ENCODE measurements around the gene NRP2.

DNA sequence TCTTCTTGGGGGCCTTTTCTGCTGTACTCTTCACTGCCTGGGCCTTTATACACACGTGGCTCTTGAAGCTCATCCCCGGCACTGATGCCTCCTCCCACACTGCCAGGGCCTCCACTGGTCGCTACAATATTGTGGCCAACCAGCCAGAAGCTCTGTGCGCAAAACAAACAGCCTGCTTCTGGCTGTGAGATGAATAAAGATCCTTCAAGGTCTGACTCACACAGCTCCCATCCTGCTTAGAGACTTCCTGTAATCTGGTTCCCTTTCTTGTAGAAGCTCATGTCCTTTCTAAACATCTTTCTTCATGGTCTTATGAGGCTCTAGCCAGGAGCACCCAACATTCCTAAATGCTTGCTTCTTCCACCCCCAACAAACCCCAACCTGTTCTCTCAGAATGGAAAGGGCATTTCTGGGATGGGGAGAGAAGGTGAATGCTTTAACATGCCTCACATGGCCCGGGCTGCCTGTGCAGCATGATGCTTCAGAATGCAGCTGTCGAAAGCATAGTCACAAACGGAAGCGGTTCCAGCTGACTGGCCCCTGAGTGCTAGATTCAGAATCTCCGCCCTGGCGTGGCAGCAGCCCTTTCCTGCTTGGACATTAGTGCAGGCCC, 24.6 kb downstream of the NRP2 start:
- TF ChIP-seq, protein P1, sequence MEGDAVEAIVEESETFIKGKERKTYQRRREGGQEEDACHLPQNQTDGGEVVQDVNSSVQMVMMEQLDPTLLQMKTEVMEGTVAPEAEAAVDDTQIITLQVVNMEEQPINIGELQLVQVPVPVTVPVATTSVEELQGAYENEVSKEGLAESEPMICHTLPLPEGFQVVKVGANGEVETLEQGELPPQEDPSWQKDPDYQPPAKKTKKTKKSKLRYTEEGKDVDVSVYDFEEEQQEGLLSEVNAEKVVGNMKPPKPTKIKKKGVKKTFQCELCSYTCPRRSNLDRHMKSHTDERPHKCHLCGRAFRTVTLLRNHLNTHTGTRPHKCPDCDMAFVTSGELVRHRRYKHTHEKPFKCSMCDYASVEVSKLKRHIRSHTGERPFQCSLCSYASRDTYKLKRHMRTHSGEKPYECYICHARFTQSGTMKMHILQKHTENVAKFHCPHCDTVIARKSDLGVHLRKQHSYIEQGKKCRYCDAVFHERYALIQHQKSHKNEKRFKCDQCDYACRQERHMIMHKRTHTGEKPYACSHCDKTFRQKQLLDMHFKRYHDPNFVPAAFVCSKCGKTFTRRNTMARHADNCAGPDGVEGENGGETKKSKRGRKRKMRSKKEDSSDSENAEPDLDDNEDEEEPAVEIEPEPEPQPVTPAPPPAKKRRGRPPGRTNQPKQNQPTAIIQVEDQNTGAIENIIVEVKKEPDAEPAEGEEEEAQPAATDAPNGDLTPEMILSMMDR (conservative IDR thresholded peaks at IDR 0.05; ENCODE audit: low read depth, low read length) = no peak
- TF ChIP-seq EZH2 (IDR thresholded peaks at IDR 0.05; ENCODE audit: low read length, unreplicated experiment) = no peak
